ENCODE data around the gene BZW1.

DNA sequence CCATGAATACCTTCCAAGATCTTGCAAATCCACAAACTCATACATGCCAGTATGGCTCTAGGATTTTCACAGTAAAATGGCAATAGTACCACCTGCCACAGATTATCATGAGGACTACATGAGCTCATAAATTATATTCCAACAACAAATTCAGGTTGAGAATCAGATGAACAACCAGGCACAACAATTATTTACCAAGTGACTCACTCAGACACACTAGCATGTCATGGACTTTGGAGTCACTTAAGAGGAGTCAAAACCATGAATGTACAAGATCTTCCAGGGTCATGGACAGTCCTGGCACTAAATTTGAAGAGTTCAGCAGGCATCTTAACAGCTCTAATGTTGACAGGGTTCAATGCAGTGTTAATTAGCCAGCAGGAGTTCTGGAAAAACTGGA is 34.4 kb upstream of the BZW1 start:
- no peak for TF ChIP-seq POLR2A (IDR thresholded peaks at IDR 0.05)
- TF ChIP-seq, protein P1, sequence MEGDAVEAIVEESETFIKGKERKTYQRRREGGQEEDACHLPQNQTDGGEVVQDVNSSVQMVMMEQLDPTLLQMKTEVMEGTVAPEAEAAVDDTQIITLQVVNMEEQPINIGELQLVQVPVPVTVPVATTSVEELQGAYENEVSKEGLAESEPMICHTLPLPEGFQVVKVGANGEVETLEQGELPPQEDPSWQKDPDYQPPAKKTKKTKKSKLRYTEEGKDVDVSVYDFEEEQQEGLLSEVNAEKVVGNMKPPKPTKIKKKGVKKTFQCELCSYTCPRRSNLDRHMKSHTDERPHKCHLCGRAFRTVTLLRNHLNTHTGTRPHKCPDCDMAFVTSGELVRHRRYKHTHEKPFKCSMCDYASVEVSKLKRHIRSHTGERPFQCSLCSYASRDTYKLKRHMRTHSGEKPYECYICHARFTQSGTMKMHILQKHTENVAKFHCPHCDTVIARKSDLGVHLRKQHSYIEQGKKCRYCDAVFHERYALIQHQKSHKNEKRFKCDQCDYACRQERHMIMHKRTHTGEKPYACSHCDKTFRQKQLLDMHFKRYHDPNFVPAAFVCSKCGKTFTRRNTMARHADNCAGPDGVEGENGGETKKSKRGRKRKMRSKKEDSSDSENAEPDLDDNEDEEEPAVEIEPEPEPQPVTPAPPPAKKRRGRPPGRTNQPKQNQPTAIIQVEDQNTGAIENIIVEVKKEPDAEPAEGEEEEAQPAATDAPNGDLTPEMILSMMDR (IDR thresholded peaks at IDR 0.05), result no peak
